GM12878 (cell line): Measurements from ENCODE around the gene PLCB2. TPM values are rescaled to one million over a fixed set of nuclear protein-coding genes. Genes with fewer than 3 reads are reported as not detected.

Source experiments
- BACH1 ChIP-seq: fragments of 450-650 bp; IDR thresholded peaks from 2 replicates; pipeline ENCODE4 v1.6.1; 2017; ENCODE audit warnings: mild to moderate bottlenecking, borderline replicate concordance
- CBX3 ChIP-seq: fragments of 200-600 bp; sonication (generic); IDR thresholded peaks from 2 replicates; pipeline ENCODE4 v1.6.1; 2016; ENCODE audit warnings: low read depth, borderline replicate concordance
- CBX5 ChIP-seq: sonication (generic); IDR thresholded peaks from 2 replicates; pipeline ENCODE4 v1.6.1; 2016; ENCODE audit warnings: low read depth, moderate library complexity, mild to moderate bottlenecking, inconsistent platforms
- CTCF ChIP-seq, 3 experiments: IDR thresholded peaks in 2 of 3; conservative IDR thresholded peaks in 1 of 3; 2 replicates each; pipeline ENCODE4 v1.5.1; 2011; ENCODE audit warnings: low read depth in 3 of 3, low read length in 3 of 3, mild to moderate bottlenecking in 3 of 3, control low read depth in 2 of 3, moderate library complexity in 2 of 3, inconsistent platforms in 1 of 3, mixed read lengths in 1 of 3; ENCODE audit not compliant: control insufficient read depth in 2 of 3, insufficient read depth in 1 of 3; ENCODE audit errors: extremely low read depth in 1 of 3
- EZH2 ChIP-seq: IDR thresholded peaks from 2 replicates; pipeline ENCODE4 v1.6.1; 2012; ENCODE audit warnings: low read depth, mild to moderate bottlenecking, control low read depth, inconsistent platforms, low read length, borderline replicate concordance; ENCODE audit not compliant: control insufficient read depth
- IRF4 ChIP-seq: IDR thresholded peaks from 2 replicates; pipeline ENCODE4 v1.6.1; 2011; ENCODE audit warnings: low read depth, low read length
- LARP7 ChIP-seq: fragments of 450-650 bp; IDR thresholded peaks from 2 replicates; pipeline ENCODE4 v1.6.1; 2017; ENCODE audit warnings: mild to moderate bottlenecking
- MXI1 ChIP-seq: fragments of 150-350 bp; IDR thresholded peaks from 2 replicates; pipeline ENCODE4 v1.6.1; 2011; ENCODE audit warnings: low read depth, mild to moderate bottlenecking, inconsistent platforms, low read length, improper control_type of control experiment
- NFYA ChIP-seq: IDR thresholded peaks from 2 replicates; pipeline ENCODE4 v1.6.1; 2011; ENCODE audit warnings: low read depth, mild to moderate bottlenecking, low read length, improper control_type of control experiment, borderline replicate concordance
- PAX5 ChIP-seq: IDR thresholded peaks from 2 replicates; pipeline ENCODE4 v1.6.1; 2011; ENCODE audit warnings: low read depth, low read length, borderline replicate concordance
- RAD21 ChIP-seq: IDR thresholded peaks from 2 replicates; pipeline ENCODE4 v1.6.1; 2011; ENCODE audit warnings: mild to moderate bottlenecking, low read depth, low read length, moderate library complexity; ENCODE audit not compliant: insufficient read depth
- RBBP5 ChIP-seq: fragments of 200-600 bp; sonication (generic); conservative IDR thresholded peaks from 2 replicates; pipeline ENCODE4 v1.6.1; 2016
- RCOR1 ChIP-seq: conservative IDR thresholded peaks from 2 replicates; pipeline ENCODE4 v1.6.1; 2012; ENCODE audit warnings: low read depth, low read length, improper control_type of control experiment
- SKIL ChIP-seq: fragments of 450-650 bp; IDR thresholded peaks from 2 replicates; pipeline ENCODE4 v1.6.1; 2017; ENCODE audit warnings: mild to moderate bottlenecking, low read depth, inconsistent platforms; ENCODE audit not compliant: poor library complexity, severe bottlenecking
- SMC3 ChIP-seq: IDR thresholded peaks from 2 replicates; pipeline ENCODE4 v1.6.1; 2011; ENCODE audit warnings: low read length, improper control_type of control experiment, borderline replicate concordance
- SPI1 ChIP-seq: IDR thresholded peaks from 2 replicates; pipeline ENCODE4 v1.6.1; 2011; ENCODE audit warnings: low read depth, mild to moderate bottlenecking, low read length, moderate library complexity, borderline replicate concordance; ENCODE audit not compliant: insufficient read depth
- SREBF1 ChIP-seq: IDR thresholded peaks from 2 replicates; pipeline ENCODE4 v1.6.1; 2012; ENCODE audit warnings: mild to moderate bottlenecking, low read length
- TCF3 ChIP-seq: IDR thresholded peaks from 2 replicates; pipeline ENCODE4 v1.6.1; 2012; ENCODE audit warnings: low read depth, mild to moderate bottlenecking, low read length, borderline replicate concordance; ENCODE audit not compliant: insufficient read depth
- WRNIP1 ChIP-seq: IDR thresholded peaks from 2 replicates; pipeline ENCODE4 v1.6.1; 2011; ENCODE audit warnings: low read depth, low read length, improper control_type of control experiment, borderline replicate concordance
- ZNF207 ChIP-seq: fragments of 450-650 bp; IDR thresholded peaks from 2 replicates; pipeline ENCODE4 v1.6.1; 2014; ENCODE audit warnings: antibody characterized with exemption, mild to moderate bottlenecking, borderline replicate concordance
- ZNF274 ChIP-seq: IDR thresholded peaks from one replicate; pipeline ENCODE4 v1.8.0; 2011; ENCODE audit not compliant: insufficient read length, insufficient read depth
- polyA plus RNA-seq, 11 experiments: library from polyadenylated mRNA; depleted of rRNA in 4 of 11; unstranded in 6 of 11; stranded (reverse) in 5 of 11; fragments of >200 nt; fragmentation: Nextera tagmentation in 4 of 11; fragmentation: Illumina TruSeq in 1 of 11; extraction: Ambion mirVana in 4 of 11; extraction: Trizol in 1 of 11; gene quantifications; 1 replicate in 1 of 11; 2 replicates in 10 of 11; pipeline versions ENCODE4 v1.2.1 to v1.2.3, GENCODE V29; 2011 to 2016; ENCODE audit warnings: inconsistent platforms in 2 of 11, missing spikeins in 2 of 11, low read depth in 1 of 11
- total RNA-seq, 4 experiments: library from RNA; depleted of rRNA in 3 of 4; stranded (reverse); fragments of >200 nt in 3 of 4; fragmentation: Illumina TruSeq in 1 of 4; extraction: Trizol in 1 of 4; gene quantifications; 2 replicates each; pipeline versions ENCODE4 v1.2.1 to v1.2.3, GENCODE V29; 2013 to 2021
- TF ChIP-seq, protein P1 (sequence below): fragments of 450-650 bp; formaldehyde crosslinking; IDR thresholded peaks from 2 replicates; pipeline ENCODE4 v1.5.0; 2022; ENCODE audit warnings: mild to moderate bottlenecking, missing genetic modification characterization
- TF ChIP-seq, protein P2 (sequence below): IDR thresholded peaks from 2 replicates; pipeline ENCODE4 v1.6.1; 2011; ENCODE audit warnings: low read depth, mild to moderate bottlenecking, low read length, moderate library complexity, borderline replicate concordance; ENCODE audit errors: extremely low read depth

PLCB2 gene
- total and polyA plus RNA-seq, 10 of the 15 experiments (the other 5 are each of a cell fraction or from before 2014, with no cell fraction given), result 1.2 to 39.4 (median 10.7) TPM

DNA sequence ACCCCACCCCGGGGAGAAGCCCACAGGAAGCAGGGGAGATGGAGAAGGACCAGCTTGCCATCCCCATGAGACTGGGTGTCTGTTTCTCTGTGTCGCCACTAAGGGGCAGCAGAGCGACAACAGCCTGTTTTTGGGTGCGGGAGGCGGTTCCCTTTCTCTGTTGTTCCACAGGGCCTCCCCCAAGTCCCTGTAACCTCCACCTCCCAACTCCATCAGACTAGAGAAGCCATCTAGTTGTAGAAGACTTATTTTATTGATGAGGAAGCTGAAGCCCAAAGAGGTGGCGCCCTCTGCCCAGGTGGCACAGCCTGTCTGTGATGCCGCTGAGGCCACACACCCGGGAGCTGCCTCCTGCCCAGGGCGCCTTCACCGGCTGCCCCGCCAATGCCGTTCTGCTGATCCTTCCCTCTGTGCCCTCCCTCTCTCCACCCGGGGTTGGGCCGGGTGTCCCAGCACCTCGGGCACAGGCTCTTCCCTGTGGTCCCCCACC, 36.9 kb upstream of the PLCB2 start (continued):
- TF ChIP-seq SKIL (no peak), MXI1 (no peak), CBX5 (no peak), RCOR1 (no peak), NFYA (no peak), LARP7 (0 out of 2 replicates have a peak, but pooled peaks have one; percentile 14), IRF4 (no peak), TCF3 (no peak), SPI1 (no peak), ZNF274 (no peak), CBX3 (no peak), RAD21 (peak; percentile 79), CTCF (IDR thresholded peaks at IDR 0.05 in 2 of 3, conservative IDR thresholded peaks at IDR 0.05 in 1 of 3; ENCODE audit: control insufficient read depth in 2 of 3, extremely low read depth in 1 of 3, insufficient read depth in 1 of 3, low read depth in 3 of 3, low read length in 3 of 3) (peak; percentile 77 to 84 (median 83)), PAX5 (no peak), EZH2 (no peak), BACH1 (no peak), SREBF1 (no peak), WRNIP1 (no peak), ZNF207 (no peak), SMC3 (peak; percentile 89), RBBP5 (no peak)
- TF ChIP-seq, protein P1, sequence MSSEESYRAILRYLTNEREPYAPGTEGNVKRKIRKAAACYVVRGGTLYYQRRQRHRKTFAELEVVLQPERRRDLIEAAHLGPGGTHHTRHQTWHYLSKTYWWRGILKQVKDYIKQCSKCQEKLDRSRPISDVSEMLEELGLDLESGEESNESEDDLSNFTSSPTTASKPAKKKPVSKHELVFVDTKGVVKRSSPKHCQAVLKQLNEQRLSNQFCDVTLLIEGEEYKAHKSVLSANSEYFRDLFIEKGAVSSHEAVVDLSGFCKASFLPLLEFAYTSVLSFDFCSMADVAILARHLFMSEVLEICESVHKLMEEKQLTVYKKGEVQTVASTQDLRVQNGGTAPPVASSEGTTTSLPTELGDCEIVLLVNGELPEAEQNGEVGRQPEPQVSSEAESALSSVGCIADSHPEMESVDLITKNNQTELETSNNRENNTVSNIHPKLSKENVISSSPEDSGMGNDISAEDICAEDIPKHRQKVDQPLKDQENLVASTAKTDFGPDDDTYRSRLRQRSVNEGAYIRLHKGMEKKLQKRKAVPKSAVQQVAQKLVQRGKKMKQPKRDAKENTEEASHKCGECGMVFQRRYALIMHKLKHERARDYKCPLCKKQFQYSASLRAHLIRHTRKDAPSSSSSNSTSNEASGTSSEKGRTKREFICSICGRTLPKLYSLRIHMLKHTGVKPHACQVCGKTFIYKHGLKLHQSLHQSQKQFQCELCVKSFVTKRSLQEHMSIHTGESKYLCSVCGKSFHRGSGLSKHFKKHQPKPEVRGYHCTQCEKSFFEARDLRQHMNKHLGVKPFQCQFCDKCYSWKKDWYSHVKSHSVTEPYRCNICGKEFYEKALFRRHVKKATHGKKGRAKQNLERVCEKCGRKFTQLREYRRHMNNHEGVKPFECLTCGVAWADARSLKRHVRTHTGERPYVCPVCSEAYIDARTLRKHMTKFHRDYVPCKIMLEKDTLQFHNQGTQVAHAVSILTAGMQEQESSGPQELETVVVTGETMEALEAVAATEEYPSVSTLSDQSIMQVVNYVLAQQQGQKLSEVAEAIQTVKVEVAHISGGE (CRISPR knock-in tag), result no peak
- TF ChIP-seq, protein P2, sequence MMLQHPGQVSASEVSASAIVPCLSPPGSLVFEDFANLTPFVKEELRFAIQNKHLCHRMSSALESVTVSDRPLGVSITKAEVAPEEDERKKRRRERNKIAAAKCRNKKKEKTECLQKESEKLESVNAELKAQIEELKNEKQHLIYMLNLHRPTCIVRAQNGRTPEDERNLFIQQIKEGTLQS, result no peak
